GM21528 (cell line): Measurements from ENCODE around the gene LLCFC1.

Source experiments
- ATAC-seq: cut with Tn5 transposase; IDR thresholded peaks from one replicate; pipeline ENCODE4 v1.9.1; 2021; ENCODE audit warnings: mild to moderate bottlenecking, moderate library complexity; ENCODE audit not compliant: unreplicated experiment, low FRiP score

Gene LLCFC1

DNA sequence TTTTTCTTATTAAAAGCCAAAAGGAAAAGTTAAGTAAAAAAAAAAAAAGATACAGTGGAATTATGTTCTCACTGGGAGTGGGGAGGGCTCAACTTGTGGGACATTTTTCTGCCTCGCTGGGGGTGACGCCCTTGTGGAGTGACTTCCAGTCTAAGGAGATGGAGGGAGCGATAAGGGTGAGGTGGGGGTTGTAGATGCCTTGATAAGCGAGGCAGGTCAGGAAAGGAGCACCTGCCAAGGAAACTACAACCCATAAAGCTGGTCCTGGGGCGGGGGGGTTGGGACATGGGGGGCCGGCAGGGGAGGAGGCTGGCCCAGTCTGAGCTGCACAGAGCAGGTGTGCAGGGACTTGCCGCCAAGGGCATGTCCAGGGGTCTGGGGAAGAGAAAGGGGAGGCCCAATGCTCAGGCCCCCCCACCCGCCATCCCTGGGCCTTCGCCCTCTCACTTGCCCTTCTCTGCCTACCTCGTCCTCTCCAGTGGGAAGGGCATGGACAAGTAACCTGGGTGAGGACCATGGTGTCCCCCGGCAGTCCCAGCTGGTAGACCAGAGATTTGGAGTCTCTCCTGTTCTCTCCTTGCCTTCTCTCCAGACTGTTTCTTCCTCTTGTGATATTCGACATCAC, 3.2 kb upstream of the LLCFC1 start:
- ATAC-seq, result no peak

DNA sequence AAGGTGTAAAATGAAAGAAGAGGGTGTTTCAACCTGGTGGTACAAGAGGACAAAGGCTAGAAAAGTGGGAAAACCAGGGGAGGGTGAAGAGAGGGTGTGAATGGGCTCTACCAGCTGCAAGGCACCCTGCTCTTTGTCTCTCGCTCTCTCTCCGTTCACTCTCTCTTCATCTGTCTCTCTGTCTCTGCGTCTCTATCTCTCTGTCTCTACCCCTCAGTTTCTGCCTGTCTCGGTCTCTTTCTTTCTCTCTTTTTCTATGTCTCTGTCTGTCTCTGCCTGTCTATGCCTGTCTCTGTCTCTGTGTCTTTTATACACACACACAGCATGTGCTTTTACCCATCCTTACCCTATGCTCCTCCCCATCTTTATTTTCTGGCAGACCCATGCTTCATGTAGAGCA, 673 bp upstream of the LLCFC1 start:
- no peak for ATAC-seq

GRCh38 chr7:142940966-142941535, 1.8 kb downstream of the LLCFC1 start:
- no peak for ATAC-seq

DNA sequence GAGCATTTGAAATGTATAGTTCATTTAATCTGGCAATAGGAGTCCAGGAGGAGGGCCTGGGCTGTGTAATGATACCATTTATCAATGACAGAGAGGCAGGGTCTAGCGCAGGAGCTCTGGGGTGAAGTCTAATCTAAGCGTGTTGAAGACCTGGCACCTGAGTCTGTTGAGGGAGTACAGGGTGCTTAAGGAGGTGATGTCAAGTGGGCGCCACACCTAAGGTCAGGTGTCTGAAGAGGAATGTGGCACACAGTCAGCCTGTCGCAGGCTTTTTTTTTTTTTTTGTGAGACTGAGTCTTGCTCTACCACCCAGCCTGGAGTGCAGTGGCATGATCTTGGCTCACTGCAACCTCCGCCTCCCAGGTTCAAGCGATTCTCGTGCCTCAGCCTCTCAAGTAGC, 2.3 kb downstream of the LLCFC1 start:
- no peak for ATAC-seq

DNA sequence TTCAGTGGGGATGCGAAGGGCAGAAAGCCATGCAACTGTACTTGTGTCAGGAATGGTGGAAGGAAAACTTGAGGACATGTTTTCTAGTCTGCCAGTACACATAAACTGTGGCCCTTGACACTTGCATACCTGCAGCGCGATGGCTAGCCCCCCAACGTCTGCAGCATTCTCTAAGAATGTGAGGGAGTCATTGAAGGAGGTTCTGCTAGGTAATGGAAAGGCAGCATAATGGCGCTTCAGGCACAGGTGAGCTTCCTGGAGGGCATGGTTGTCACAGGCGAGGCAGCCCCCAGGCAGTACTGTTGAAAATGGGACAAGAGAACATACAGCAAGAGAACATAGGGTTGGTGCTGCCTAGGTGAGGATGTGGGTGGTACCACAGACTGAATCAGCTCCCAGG, 3.5 kb downstream of the LLCFC1 start:
- no peak for ATAC-seq

- ATAC-seq, result no peak
Observed at GRCh38 chr7:142943706-142944268, 4.5 kb downstream of the LLCFC1 start.

- ATAC-seq, result no peak
Observed at GRCh38 chr7:142945001-142945400, 5.7 kb downstream of the LLCFC1 start.

GRCh38 chr7:142948603-142949002, 9.3 kb downstream of the LLCFC1 start:
- ATAC-seq, result no peak

GRCh38 chr7:142950235-142950634, 11.0 kb downstream of the LLCFC1 start:
- no peak for ATAC-seq

DNA sequence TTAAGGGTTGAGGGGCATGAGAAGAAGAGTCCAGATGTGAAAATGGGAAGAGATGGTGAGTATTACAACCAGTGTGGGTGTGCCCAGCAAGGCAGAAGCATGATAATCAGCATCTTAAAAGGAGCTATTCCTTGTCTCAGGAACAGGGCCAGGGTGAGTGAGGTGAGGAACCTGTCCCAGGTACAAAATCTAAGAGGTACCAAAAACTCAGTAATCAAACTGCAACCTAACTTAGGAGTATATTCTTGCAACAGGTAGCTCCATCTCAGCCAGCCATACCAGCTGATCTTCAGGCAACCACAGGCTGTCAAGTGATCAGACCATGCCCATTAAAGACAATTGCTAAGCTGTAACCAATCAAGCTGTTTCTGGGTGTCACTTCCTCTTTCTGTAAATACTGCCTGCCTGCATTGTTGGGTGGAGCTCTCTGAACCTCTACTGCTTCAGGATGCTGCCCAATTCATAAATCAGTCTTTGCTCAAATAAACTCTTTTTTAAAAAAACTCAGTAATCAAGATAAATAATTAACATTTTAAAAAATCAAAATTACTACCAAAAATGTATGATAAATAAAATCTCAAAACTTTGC, 15.5 kb downstream of the LLCFC1 start:
- ATAC-seq, result no peak

DNA sequence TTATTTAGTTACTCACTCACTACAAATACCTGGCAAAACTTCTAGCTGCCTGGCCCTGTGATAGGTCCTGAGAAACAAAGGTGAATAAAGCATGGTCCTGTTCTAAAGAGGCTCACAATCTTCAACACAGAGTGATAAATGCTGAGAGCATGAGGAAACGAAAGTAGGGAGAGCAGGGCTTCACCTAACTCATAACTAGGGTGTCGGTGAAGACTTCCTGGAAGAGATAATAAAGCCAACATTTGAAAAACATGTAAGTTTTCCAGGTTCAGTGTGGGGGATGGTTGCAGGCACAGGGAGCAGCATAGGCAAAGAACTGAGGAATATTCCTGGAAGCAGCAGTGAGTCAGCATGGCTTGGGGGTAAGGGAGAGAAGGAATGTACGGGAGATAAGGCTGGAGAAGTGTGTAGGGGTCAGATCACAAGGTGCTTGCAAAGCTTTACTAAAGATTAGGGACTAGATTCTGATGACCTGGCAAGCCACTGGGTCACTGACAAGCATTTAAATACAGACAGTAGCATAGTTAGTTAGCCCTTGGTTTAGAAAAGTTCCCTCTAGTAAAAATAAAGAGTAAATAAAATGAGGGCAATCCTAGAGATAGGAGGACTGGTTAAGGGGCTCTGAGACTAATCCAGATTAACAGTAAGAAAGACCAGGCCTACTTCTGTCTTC, 17.8 kb downstream of the LLCFC1 start:
- no peak for ATAC-seq

DNA sequence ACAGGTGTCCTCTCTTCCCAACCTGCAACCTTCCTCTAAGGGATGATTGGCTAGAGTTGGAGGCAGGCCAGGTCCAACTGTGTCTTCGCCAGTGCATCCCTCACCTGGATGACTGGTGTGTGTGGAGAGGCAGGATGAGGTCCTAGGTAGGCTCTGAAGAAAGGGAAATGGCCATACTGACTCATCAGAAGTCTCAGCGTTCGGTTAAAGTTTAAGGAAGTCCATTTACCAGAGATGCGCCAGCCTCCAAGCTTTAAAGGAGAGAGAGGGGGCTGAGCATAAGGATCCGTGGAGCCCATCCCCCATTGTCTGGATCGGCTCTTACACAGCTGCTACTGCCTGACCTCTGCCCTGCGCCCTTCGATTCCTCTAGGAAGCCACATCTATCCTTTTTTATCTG, 18.4 kb downstream of the LLCFC1 start:
- ATAC-seq, result no peak

DNA sequence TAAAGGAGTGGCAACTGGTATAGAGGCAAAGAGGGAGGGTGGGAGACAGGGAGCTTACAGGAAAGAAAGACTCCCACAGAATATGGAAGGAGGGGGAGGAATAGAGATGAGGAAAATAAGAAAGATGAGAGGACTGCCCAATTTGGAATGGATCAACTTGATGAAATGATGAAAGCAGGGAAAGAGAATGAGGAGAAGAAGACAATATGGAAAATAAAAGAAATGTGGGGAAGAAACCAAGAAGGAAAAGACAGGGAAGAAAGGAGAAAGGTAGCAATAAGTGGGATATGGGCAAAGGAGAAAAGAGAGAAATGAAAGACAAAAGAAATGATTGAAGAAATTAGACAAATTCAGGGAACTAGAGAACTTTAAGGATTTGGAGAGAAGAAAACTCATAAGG, 19.9 kb downstream of the LLCFC1 start:
- no peak for ATAC-seq

- ATAC-seq, result no peak
Observed at GRCh38 chr7:142960955-142961512, 21.8 kb downstream of the LLCFC1 start.

GRCh38 chr7:142961595-142961972, 22.3 kb downstream of the LLCFC1 start:
- no peak for ATAC-seq

- no peak for ATAC-seq
Observed at GRCh38 chr7:142961973-142962926, 23.0 kb downstream of the LLCFC1 start, which contains the start of gene KEL. KEL (minus strand) TSS chr7:142962363; CDS start chr7:142962206, 157 bp downstream.

DNA sequence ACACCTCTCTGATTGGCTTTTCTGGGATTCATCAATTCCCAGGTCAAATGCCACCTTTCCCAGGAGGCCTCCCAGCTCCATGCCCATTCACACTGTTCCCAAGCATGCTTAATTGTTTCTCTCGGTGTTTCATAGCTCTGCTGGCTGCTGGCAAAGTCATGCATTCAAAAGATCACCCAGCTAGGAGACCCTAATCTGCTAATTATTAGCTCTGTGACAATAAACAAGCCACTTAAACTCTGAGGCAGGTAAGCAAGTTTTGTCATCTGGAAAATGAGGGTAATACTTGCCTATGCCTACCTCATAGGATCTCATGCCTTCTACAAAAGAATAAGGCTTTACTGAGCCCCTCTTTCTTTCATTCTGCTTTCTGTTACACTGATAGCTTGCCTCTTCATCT, 23.7 kb downstream of the LLCFC1 start:
- no peak for ATAC-seq

GRCh38 chr7:142963993-142964392, 24.7 kb downstream of the LLCFC1 start:
- ATAC-seq, result no peak

GRCh38 chr7:142964502-142965246, 25.4 kb downstream of the LLCFC1 start:
- no peak for ATAC-seq
